Skeletal muscle satellite cell (primary cell): ENCODE data around the gene BAIAP2.

Source experiments
- H3K27me3 ChIP-seq: 2 replicates; pipeline ENCODE4 v1.7.0; 2013; ENCODE audit warnings: low read length; ENCODE audit not compliant: control insufficient read depth, insufficient read depth
- H3K36me3 ChIP-seq: 2 replicates; pipeline ENCODE4 v1.7.0; 2013; ENCODE audit warnings: mild to moderate bottlenecking, control low read depth, low read length; ENCODE audit not compliant: insufficient read depth
- H3K4me1 ChIP-seq: 2 replicates; pipeline ENCODE4 v1.7.0; 2013; ENCODE audit warnings: low read length; ENCODE audit not compliant: control insufficient read depth, insufficient read depth
- H3K4me2 ChIP-seq: 2 replicates; pipeline ENCODE4 v1.7.0; 2013; ENCODE audit warnings: mild to moderate bottlenecking, low read length
- H3K4me3 ChIP-seq: 2 replicates; pipeline ENCODE4 v1.7.0; 2013; ENCODE audit warnings: low read length
- H3K9ac ChIP-seq: 2 replicates; pipeline ENCODE4 v1.7.0; 2013; ENCODE audit warnings: mild to moderate bottlenecking, low read depth, low read length, moderate library complexity
- H3K9me3 ChIP-seq: replicated peaks from 2 replicates; pipeline ENCODE4 v1.7.0; 2013; ENCODE audit warnings: mild to moderate bottlenecking, control low read depth, low read length

The BAIAP2 gene

DNA sequence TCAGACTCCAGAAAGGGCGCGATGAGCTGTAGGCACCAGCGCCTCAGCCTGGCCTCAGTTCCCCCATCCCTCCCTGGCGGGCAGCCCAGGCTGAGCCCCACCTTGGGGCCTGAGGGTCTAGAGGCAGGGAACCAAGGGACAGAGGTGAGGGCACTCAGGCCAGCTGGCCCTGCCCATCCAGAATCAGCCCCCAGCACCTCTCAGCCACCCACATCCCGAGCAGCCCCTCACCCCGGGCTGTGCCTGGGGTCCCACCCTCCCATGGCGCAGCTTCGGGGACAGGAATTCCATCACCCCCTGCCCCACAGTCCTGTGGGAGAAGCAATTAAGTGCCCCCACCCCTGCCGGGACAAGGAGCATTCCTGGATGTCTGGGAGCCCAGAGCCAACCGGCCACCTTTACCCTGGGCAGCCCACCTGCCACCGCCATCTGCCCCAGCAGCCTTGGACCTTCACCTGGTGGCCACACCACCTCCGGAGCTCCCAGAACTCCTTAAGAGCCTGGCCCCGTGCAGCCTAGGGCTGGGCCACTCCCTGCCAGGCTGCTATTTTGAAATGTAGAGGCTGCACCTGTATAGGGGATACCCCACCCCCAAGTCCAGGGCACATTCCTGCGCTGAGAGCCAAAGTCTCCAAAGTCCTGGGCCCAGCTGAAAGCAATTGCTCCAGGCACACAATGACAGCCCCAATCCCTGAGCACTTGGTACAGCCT is 96.7 kb downstream of the BAIAP2 start:
- no peaks in the 10 kb centered on the region for H3K9me3 ChIP-seq
- H3K9ac ChIP-seq: no peak overlapping the region
- H3K27me3 ChIP-seq: peaks cover 7% of the 10 kb centered on the region
- H3K36me3 ChIP-seq: no peaks in the 10 kb centered on the region
- no peak overlapping the region for H3K4me2 ChIP-seq
- no peaks in the 10 kb centered on the region for H3K4me1 ChIP-seq
- no peak overlapping the region for H3K4me3 ChIP-seq

DNA sequence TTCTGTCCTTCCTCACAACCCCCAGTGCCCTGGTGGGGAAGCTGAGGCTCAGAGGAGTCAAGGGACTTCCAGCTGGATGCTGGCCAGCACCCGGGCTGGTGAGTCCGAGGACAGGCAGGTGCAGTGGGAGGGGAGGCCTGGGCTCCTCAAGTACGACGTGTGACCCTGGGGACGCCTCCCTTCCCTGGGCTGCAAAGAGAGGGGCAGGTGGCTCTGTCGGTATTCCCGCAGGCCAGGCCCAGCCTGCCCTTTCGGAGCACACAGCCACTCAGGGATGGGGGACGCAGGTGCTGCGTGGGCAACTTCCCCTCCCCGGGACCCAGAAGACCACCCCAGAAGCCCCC is 97.2 kb downstream of the BAIAP2 start:
- H3K9ac ChIP-seq: no peak overlapping the region

DNA sequence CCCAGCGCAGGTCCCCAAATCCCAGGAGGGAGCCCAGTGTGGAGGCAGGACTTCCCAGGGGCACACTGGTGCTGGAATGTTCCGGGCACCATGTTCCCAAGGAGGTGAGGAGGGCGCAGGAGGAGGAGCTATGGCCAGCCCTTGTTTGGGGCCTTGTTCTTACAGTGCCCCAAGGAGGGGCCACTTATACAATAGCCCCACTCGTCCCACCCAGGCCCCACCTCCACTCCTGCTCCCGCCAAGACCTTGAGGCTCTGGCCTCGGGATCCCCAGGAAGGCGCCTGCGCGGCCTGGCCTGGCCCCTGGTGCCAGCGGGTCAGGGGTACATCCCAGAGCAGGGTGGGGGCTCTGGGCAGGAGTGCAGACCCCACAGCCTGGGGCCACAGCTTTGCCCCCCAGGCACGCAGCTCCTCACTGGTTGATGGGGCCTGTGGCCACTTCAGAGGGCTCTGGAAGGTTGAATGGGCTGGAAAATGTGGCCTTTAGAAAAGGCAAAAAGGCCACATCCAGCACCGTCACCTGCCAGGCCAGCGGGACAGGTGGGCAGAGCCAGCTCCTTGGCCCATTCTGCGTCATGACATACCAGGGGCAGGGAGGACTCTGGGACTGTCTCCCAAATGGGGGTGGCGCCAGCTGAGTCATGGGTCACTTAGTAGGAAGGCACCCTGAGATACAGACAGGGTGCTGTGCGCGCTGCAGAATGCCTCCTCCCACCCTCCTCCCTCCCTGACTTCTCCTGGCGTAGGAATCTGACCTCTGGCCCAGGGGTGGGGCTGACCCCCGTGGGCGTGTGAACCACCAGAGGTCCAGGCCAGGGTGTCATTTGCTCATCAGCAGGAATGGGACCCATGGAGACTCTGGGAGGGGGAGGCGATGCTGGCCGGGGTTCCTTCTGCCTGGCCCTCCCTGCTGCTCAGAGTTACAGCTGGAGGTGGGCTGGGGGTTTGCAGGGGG is 98.1 kb downstream of the BAIAP2 start:
- H3K9me3 ChIP-seq: no peaks in the 10 kb centered on the region
- H3K4me2 ChIP-seq: no peak overlapping the region
- no peaks in the 10 kb centered on the region for H3K36me3 ChIP-seq
- no peak overlapping the region for H3K4me3 ChIP-seq
- H3K9ac ChIP-seq: no peak overlapping the region
- H3K27me3 ChIP-seq: peaks cover 7% of the 10 kb centered on the region
- no peaks in the 10 kb centered on the region for H3K4me1 ChIP-seq

More for the DNA sequence above, 97.2 kb downstream of the BAIAP2 start:
- H3K4me1 ChIP-seq: no peaks in the 10 kb centered on the region
- H3K4me3 ChIP-seq: no peak overlapping the region
- no peaks in the 10 kb centered on the region for H3K9me3 ChIP-seq
- no peaks in the 10 kb centered on the region for H3K36me3 ChIP-seq
- H3K4me2 ChIP-seq: no peak overlapping the region
- H3K27me3 ChIP-seq: peaks cover 7% of the 10 kb centered on the region

DNA sequence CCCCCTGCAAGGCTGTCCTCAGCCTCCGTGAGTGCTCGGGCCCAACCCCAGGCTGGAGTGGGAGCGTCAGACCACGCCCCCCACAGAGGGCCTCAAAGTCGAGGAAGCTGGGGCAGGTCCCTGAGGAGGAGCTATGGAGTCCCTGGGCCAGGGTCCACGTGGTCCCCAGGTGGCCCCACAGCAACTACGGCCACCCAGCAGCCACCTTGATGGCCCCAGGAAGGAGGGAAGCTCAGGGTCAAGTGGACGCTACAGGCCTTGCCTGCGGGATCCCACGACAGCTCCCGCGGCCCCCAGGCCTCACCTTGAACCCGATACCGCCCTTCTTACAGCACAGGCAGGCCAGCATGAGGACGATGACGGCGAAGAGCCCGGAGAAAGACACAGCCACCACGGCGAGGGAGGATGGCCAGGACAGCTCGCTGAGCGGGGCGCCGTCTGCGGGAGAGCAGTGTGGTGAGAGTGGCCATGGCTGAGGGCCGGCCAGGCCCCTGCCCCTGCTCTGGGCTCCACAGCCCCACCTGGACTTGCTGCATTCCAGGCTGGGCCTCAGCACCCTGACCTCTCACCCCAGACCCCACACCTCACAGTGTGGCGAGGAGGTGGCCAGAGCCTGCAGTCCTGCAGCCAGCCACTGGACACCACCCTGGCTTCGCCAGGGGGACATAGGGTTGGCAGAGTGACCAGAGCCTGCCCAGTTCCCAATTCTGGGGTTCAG is 99.3 kb downstream of the BAIAP2 start:
- Histone ChIP-seq H3K9ac (no peak overlapping the region), H3K27me3 (peaks cover 7% of the 10 kb centered on the region), H3K36me3 (no peaks in the 10 kb centered on the region), H3K4me2 (no peak overlapping the region), H3K9me3 (no peaks in the 10 kb centered on the region), H3K4me3 (no peak overlapping the region), H3K4me1 (no peaks in the 10 kb centered on the region)

DNA sequence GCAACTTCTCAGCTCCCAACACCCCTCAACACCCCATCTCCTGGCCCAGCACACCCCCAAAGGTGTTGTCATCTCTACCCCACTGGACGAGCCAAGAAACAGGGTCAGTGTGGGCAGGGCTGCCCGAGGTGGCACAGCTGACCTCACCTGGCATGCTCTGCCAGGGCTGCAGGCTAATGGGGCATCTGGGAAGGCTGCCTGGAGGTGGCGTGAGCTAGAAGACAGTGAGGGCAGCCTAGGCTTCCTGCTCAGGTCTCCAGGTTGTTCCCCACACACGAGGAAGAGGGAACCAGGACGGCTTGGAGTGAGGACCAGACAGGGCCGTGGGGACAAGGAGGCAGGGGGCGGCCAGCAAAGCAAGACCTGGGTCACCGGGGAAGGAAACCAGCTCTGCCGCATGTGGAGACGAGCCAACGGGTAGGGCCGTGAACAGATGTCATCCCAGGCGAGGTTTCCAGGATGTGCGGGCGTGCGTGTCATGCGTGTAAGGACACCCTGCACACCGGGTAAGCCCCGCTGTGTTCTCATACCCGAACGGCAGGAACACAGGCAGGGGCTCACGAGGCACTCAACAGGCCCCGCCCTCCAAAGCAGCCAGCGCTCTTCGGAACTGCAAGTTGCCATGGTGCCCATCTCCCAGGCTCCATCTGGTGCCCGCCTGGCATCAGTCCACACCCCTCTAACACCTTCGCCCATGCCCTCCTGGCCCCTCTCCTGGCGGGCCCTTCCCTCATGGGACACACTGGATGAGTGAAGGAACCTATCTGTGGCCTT is 100.7 kb downstream of the BAIAP2 start:
- H3K4me2 ChIP-seq: no peak overlapping the region
- no peaks in the 10 kb centered on the region for H3K36me3 ChIP-seq
- H3K27me3 ChIP-seq: peaks cover 7% of the 10 kb centered on the region
- no peak overlapping the region for H3K9ac ChIP-seq
- H3K4me3 ChIP-seq: no peak overlapping the region
- H3K4me1 ChIP-seq: no peaks in the 10 kb centered on the region
- H3K9me3 ChIP-seq: no peaks in the 10 kb centered on the region

DNA sequence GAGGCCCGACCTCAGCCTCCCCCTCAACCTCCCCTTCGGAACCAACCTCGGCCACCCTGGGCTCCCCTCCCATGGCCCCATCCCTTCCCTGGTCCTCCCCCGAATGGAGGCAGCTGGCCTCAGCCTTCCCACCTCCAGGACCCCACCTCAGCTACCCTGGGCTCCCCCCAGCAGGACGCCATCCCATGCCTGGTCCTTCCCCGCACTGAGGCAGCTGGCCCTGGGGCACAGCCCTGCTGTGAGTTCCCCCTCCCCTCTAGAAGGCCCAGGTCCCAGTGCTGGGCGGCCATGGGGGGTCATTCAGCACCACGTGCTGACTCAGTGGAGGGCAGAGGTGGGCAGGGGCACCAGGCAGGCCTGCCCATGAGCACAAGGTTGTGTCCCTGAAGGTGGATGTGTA is 101.4 kb downstream of the BAIAP2 start:
- Histone ChIP-seq H3K4me1 (no peaks in the 10 kb centered on the region), H3K27me3 (peaks cover 7% of the 10 kb centered on the region), H3K9ac (no peak overlapping the region), H3K9me3 (no peaks in the 10 kb centered on the region), H3K4me2 (no peak overlapping the region), H3K4me3 (no peak overlapping the region), H3K36me3 (no peaks in the 10 kb centered on the region)

DNA sequence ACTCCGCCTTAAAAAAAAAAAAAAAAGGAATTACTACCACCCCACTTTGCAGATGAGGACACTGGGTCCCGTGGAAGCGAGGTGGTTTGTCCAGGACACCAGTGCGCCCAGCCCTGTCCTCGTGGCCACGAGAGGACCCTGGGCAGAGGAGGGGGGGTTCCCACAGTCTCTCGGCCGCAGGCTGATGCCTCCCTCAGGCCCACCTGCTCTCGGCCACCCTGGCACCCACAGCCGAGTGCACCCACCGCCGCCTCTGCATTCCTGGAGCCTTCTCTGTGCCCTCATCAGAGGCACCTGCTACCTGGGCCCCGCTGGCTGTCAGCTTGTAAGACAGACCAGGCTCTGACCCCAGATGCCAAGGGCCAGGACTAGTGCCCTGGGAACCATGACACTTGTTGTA is 102.3 kb downstream of the BAIAP2 start:
- peaks cover 7% of the 10 kb centered on the region for H3K27me3 ChIP-seq
- no peak overlapping the region for H3K4me2 ChIP-seq
- no peak overlapping the region for H3K9ac ChIP-seq
- no peaks in the 10 kb centered on the region for H3K9me3 ChIP-seq
- no peaks in the 10 kb centered on the region for H3K4me1 ChIP-seq
- no peaks in the 10 kb centered on the region for H3K36me3 ChIP-seq
- H3K4me3 ChIP-seq: no peak overlapping the region

DNA sequence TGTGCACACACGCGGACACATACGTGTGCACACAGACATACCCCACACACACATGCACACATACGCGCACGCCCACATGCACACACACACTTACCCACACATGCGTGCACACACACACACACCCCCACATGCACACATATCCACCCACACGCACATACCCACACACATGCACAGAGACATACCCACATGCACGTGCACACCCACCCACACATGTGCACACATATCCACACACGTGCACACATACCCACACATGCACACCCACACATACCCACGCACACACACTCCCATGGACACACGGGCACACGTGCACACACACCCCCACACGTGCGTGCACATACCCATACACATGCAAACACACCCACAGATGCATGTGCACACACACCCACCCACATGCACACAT is 103.1 kb downstream of the BAIAP2 start:
- Histone ChIP-seq H3K9ac (no peak overlapping the region), H3K4me1 (no peaks in the 10 kb centered on the region), H3K9me3 (no peaks in the 10 kb centered on the region), H3K4me3 (no peak overlapping the region), H3K36me3 (no peaks in the 10 kb centered on the region), H3K4me2 (no peak overlapping the region), H3K27me3 (peaks cover 7% of the 10 kb centered on the region)

DNA sequence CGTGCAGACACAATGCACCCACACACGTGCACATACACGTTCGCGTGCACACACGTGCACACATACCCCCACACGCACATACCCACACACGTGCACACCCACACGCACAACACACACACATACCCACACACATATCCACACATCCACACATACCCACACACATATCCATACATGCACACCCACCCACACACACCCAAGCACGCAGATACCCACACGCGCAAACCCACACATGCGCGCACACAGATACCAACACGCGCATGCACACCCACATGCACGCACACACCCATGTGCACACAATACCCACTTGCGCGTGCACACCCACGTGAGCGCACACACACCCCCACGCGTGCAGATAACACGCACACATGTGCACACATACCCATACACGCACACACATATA is 103.5 kb downstream of the BAIAP2 start:
- H3K4me1 ChIP-seq: no peaks in the 10 kb centered on the region
- H3K4me2 ChIP-seq: no peak overlapping the region
- H3K9me3 ChIP-seq: no peaks in the 10 kb centered on the region
- no peak overlapping the region for H3K9ac ChIP-seq
- no peaks in the 10 kb centered on the region for H3K36me3 ChIP-seq
- peaks cover 7% of the 10 kb centered on the region for H3K27me3 ChIP-seq
- no peak overlapping the region for H3K4me3 ChIP-seq

DNA sequence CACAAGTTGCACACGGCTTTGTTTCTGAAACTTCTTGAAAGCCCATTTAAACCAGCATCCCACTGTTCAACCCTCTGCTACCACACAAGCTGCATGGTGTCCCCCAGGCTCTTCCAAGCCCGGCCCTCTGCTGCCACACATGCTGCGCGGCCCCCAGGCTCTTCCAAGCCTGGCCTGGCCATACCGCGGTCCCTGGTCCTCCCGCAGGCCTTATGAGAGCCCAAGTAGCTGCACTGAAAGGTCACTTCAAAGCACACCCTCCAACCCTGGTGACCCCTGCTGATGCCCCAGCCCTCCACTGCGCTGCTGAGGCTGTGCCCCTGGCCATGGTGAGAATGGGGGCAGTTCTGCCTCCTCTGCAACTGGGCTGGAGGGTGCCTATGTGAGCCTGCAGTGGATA is 104.5 kb downstream of the BAIAP2 start:
- Histone ChIP-seq H3K4me2 (no peak overlapping the region), H3K9me3 (no peaks in the 10 kb centered on the region), H3K36me3 (no peaks in the 10 kb centered on the region), H3K4me1 (no peaks in the 10 kb centered on the region), H3K9ac (no peak overlapping the region), H3K27me3 (peaks cover 7% of the 10 kb centered on the region), H3K4me3 (no peak overlapping the region)

DNA sequence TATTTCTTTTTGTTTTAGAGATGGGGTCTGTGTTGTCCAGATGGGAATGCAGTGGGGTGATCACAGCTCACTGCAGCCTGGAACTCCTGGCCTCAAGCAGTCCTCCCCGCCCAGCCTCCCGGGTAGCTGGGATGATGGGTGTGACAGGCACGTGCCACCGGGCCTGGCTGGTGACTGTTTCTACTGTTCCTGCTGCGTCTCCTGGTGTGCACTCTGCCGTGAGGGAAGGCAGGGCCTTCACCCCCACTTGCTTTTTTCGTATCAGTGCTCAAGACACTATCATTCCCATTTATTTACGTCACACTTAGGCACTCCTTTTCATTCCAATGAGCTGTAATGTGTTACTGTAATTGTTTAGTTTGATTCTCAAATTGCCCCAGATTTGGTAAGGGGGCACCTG is 105.1 kb downstream of the BAIAP2 start:
- Histone ChIP-seq H3K9ac (no peak overlapping the region), H3K4me3 (no peak overlapping the region), H3K9me3 (no peaks in the 10 kb centered on the region), H3K27me3 (peaks cover 7% of the 10 kb centered on the region), H3K36me3 (no peaks in the 10 kb centered on the region), H3K4me1 (no peaks in the 10 kb centered on the region), H3K4me2 (no peak overlapping the region)
